GM21367 (cell line): ENCODE measurements around the gene TIAL1.
A peak's percentile ranks its signal among the peaks of the same experiment; 100 is the strongest.
"Not testable (repeated sequence)": the region's sequence is repeated elsewhere in the genome, so short reads cannot be mapped to it uniquely, and the experiment has no call there.

ENCODE experiments used
- ATAC-seq: cut with Tn5 transposase; IDR thresholded peaks from one replicate; pipeline ENCODE4 v1.9.1; 2021; ENCODE audit not compliant: unreplicated experiment

Gene TIAL1

GRCh38 chr10:119550827-119551226 lies 45.9 kb downstream of the TIAL1 start:
- no peak for ATAC-seq

DNA sequence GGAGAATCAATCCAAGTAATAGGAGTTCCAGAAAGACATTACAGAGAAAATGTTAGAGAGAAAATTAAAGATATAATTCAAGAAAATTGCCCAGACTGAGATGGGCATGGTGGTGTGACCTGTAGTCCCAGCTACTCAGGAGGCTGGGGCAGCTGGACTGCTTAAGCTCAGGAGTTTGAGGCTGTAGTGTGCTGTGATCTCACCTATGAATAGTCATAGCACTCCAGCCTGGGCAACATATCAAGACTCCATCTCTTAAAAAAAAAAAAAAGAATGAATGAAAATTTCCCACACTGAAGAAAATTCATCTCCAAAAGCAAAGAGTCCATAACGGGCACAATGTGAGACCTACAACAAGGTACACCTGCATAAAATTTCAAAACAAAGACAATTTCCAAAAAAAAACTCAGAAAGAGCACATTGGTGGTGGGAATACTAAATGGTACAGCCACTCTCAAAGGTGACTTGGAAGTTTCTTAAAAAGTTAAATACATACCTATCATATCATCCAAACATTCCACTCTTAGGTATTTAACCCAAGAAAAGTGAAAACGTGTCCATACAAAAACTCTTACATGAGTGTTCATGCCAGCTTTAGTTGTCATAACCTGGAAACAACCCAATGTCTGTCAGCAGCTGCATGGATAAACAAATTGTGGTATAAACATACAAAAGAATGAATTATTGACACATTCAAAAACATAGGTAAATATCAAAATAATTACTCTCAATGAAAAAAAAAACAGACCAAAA lies 47.3 kb downstream of the TIAL1 start:
- ATAC-seq = no peak

DNA sequence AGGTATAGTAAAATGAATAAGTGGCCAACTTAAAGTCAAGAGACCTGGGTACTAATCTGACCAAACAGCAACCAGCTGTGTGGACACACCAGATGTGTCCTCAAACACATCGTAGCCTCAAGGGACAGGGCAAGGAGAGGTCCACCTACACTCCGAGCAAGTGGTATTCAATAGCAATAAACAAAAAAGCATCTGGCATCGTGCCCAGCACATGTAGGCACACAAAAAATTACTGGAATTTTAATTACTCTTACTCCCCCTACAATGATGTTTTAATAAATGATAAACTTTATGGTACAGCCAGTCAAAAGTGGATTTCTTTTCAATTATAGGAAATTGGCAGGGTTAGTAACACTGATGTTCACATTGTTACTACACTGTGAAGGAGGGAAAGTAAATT lies 50.8 kb downstream of the TIAL1 start:
- ATAC-seq = no peak

DNA sequence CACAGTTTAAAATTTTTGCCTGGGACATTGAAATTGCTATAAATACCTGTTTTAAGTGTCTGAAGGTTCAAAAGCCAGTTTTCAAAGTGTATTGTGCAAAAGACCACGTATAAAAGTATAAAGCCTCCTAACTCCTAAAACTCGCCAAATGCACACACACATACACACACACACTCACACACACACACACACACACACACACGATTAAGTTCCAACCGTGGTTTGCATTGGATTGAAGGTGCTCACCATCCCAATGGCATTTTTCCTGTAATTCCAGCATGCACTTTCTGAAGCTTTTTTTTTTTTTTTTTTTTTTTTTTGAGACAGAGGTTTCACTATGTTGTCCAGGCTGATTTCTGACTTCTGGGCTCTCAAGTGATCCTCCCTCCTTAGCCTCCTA lies 51.5 kb downstream of the TIAL1 start:
- no peak for ATAC-seq

- ATAC-seq = no peak
Observed at GRCh38 chr10:119543814-119544642, 52.7 kb downstream of the TIAL1 start.

DNA sequence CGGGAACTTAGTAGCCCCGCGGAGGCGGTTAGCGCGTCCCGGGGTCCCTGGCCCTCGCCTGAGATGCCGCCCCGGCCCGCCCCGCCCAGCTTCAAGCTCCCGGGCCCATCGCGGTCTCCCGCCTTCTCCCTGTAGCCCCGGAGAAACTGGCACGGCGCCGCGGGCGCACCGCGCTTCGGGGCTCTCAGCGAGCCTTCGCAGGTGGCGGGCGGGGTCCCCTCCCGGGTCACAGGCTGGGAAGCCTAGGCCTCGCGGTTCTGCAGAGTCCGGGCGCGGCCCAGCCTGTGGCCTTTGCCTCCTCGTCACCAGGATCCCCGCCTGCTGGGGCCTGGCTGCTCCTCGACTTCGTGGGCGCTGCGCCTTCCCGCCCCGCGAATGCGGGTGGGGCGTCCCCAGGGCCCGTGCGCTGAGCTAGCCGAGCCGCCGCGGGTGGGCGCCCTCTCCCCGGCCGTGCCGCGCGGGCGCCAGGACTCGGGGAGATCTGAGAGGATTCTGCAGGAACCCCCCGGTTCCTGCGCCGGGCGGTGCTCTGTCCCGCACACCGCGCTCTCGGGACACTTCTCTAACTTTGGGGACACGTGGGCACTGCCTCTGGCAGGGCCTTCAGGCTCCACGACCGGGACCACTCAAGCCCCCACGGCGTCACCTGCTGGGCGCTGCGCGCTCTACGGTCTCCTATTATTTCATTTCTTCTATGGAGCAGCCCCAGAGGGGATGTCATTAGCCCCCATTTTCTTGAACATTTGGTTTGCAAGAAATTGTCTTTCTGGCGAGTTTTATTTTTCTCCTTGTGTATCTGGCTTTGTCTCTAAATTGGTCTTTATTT lies 53.6 kb downstream of the TIAL1 start:
- ATAC-seq = peak; percentile 37

DNA sequence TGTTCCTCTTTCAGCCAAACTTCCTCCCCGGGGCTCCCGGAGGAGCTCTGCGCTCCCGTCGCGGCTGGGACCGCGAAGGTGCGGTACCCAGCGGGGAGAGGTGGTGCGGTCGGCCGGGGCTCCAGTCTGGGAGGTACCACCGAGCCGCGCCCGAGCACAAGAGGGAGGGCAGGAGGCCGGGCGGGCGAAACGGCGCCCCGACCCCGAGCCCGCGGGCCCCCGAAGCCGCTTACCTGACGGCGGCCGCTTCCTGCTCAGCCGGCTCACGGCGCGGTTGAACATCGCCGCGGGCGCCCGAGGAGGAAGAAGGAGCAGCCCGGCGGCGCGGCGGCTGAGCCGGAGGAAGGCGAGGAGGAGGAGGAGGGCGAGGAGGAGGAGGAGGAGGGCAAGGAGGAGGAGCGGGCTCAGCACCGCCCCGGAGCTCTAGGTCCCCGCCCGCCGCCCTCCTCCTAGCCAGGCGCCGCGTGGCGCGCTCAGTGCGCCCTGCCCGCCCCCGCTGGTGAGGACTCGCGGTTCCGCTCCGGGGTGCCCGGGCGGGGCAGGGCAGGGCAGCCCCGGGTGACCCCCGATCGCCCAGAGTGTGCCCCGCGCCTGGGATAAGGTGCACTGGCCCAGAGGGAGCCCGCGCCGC lies 54.3 kb downstream of the TIAL1 start, which contains the start of gene RGS10:
TSS of gene RGS10 (minus strand) at position 363 of the 631 bp plus-strand sequence. CDS start at position 282, 81 bp downstream.
- peak; percentile 73 for ATAC-seq

- ATAC-seq = no peak
Observed at GRCh38 chr10:119541459-119542356, 55.1 kb downstream of the TIAL1 start.

- no peak for ATAC-seq
Observed at GRCh38 chr10:119541046-119541445, 55.7 kb downstream of the TIAL1 start.

GRCh38 chr10:119540038-119540437 lies 56.7 kb downstream of the TIAL1 start:
- no peak for ATAC-seq

DNA sequence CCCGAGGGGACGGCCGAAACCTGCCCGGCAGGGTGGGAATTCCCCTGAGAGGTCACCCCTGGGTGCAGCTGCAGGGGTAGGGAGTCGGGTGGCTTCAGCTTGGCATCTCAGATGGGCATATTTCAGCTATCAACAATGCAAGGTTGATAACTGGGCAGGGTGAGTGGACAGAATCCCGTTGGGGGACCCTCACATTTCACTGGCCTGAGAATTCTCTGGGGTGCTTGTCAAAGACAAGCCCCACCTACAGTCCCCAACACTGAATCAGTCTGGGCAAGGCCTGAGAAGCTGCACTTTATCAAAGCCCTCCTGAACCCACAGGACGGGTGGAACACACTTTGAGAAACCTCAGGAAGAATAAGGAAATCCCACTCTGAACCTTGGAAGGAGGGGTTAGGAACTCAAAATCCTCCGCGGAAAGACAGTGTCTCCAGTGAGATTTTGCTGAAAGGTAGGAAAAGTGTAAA lies 57.4 kb downstream of the TIAL1 start:
- ATAC-seq = no peak

- no peak for ATAC-seq
Observed at GRCh38 chr10:119538632-119539358, 58.0 kb downstream of the TIAL1 start.

DNA sequence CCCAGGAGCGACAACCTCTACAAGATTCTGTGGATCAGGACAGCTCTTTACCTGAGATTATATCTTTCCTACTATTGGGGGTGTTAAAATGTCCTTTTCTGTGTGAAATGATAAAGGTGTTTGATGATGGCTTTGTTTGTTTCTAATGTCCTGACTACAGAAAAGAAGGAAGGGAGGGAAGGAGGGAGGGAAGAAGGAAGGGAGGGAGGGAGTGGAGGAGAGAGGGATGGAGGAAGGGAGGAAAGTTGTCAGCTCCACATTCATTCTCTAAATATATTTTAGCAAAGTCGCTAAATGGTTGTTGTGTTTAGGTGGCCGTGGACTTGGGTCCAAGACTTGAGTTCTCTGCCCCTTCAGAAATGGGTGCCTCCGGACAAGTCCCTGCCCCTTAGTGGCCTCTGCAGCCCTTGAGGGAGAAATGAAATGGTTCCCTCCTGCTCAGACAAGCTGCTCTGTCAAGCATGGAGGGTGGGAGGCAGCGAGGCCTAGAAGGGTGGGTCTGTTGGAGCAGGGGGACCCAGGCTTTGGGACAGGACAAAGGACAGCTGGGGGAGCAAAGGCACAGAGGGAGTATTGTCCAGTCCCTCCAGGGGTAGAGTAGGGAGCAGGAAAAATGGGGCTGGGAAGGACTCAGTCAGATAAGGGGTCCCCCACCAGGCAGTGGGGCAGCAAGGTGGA lies 58.7 kb downstream of the TIAL1 start:
- ATAC-seq = no peak

- no peak for ATAC-seq
Observed at GRCh38 chr10:119536508-119537025, 60.2 kb downstream of the TIAL1 start.

- ATAC-seq = no peak
Observed at GRCh38 chr10:119535837-119536507, 60.8 kb downstream of the TIAL1 start.

DNA sequence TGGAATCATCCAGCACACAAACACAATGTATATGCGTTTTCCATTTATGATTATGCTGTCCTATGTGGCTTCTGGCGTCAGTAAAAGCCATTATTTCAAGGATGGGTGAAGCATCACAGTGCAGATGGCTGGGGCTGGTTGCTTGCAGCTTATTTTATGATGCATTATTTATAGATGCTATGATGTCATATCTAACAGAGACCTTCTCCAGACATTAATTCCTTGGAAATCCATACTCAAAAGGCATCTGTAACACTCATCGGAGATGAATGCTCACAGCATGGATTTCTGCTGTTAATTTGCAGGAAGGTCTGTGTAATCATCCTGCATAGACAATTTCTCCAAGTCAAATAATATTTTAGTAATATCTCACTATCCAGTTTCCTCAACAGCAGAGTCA lies 61.5 kb downstream of the TIAL1 start:
- no peak for ATAC-seq

DNA sequence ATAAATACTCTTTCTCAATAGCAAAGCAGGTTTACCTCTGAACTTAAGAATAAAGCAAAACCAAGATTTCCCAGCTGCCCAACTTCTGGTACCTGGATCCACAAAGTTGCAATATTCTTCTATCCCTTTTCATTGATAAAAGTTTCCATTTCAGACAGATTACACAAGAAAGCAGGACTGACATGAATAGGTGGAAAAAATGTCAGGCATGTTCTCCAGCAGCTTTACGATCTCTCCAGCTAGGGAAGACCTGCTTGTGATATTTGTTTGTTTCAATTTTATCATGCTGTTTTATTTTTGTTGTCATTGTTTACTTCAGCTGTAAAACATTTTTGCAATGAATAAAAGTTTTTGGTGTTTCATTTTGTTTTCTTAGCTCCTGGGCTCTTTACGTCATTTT lies 63.3 kb downstream of the TIAL1 start:
- no peak for ATAC-seq

DNA sequence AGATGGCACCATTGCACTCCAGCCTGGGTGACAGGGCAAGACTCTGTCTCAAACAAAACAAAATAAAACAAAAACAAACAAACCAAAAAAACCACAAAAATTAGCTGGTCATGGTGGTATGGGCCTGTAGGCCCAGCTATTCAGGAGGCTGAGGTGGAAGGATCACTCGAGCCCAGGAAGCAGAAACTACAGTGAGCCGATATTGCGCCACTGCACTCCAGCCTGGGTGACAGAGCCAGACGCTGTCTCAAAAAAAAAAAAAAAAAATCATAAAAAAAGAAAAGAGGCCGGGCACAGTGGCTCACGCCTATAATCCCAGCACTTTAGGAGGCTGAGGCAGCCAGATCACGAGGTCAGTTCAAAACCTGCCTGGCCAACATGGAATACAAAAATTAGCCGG lies 64.0 kb downstream of the TIAL1 start:
- not testable (repeated sequence) for ATAC-seq
